HCEC 1CT (cell line): ENCODE data around the gene DMBX1.

ENCODE experiments used
- DNase-seq: peaks from one replicate; pipeline ENCODE4 v3.0.0-alpha.2; 2017

The DMBX1 gene

GRCh38 chr1:46484783-46485490 lies 4.7 kb upstream of the DMBX1 start:
- no peak for DNase-seq

DNA sequence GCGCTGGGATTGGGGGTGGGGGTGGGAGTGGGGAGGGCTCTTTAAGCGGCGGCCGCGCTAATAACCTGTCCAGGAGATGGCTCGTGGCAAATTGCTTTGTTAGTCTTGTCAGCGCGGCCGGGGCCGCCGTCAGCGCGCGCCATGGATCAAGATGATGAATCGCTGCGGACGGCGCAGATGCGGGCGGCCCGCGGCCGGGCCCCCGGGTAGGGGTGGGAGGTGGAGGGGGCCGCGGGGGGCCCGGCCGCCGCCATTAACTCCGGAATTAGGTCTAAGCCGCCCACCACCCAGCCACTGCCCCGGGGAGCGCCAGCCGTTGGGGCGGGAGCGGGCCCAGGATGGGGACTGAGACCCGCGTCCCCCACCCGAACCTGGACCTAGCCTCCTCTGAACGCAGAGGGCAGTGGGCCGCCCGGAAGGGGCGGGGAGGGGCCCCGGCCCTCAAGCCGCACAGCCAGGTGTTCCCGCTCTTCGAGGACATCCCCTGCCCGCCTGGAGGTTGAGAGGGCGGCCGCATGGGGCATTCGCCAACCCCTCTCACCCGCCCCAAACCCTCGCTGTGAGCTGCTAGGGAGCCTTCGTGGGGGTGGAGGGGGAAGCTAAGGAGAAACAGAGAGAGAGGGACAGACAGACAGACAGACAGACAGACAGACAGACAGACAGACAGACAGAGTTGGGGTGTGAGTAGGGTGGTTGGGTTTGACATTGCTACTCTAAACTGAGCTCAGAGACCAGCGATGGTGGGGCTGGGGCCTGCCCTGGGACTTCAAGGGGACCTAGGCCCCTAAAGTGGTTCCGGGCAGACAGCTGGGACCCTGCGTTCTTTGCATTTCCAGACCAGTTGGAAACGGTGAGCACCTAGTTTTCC lies 3.8 kb upstream of the DMBX1 start:
- DNase-seq: no peak

GRCh38 chr1:46486432-46487015 lies 3.1 kb upstream of the DMBX1 start:
- no peak for DNase-seq

GRCh38 chr1:46487818-46488218 lies 1.8 kb upstream of the DMBX1 start:
- DNase-seq: peak; percentile 20

DNA sequence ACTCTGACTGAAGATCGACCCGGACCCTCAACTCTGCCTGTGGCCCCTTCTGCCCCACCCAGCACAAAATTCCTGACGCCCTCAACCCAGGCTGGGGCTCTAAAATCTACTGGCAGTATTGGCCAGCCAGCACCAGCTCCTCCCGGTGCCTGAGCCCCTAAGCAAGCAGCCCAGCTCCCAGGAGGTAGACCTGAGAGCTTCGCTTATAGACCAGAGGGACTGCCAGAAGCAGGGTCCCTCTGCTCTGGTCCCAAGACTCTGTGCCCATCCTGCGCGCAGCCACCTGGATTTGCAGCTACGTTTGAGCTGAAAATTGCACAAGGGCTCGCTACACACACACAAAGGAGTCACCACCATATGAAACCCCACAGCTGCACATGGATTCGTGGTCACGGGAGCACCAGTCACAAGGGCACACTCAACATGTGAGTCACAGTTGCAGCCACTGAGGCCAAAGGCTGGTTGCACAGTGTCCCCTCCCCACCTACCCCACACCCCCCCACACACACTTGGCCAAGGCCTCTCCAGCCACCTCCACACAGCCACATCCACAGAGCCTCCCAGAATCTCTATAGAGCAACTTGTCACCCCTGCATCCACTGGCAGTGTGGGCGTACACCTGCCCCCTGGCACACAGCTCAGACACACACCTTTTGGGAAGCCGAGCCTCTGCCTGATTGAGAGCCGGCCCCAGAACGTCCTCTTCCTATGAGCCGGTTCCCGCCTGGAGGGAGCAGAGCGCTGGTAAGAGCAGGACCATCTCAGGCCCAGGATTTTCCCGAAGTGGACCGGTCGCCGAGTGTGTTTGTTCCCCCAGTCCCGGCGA lies 1.1 kb upstream of the DMBX1 start:
- DNase-seq: peak; percentile 45

GRCh38 chr1:46489169-46489637 lies 433 bp upstream of the DMBX1 start:
- DNase-seq: no peak

DNA sequence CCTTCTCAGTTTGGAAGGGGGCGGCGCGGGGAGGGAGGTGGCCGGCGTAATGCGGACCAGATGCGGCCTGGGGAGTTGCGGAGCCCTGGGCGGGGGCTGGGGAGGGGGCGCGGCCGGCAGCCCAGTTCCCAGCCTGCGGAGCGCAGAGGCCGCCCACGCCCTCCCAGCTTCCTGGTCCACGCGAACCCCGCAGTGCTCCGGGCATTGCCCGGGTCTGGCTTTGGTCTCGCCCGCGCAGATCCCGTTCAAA lies 695 bp downstream of the DMBX1 start:
- no peak for DNase-seq

GRCh38 chr1:46490656-46491442 lies 1.2 kb downstream of the DMBX1 start:
- DNase-seq: no peak

- DNase-seq: no peak
Measured at GRCh38 chr1:46491443-46492268, 2.0 kb downstream of the DMBX1 start.

GRCh38 chr1:46492269-46492853 lies 2.7 kb downstream of the DMBX1 start:
- no peak for DNase-seq

DNA sequence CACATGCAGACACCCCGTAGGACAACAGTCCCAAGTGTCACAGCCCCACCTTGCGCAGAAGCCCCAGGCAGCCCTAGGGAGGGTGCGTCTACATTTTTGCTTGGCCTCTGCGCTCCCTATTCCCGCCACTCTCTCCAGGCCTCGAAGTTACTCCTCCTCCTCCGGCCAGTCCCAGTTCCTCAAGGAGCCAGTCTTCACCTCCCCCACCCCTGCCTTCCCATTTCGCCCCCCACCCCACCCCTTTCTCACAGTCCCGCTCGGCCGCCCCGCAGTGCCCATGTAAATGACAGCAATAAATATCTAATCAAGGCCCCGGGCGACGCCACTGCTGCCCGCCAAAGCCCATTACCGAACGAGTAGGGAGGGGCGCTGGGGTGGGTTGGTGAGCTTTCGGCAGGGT lies 3.2 kb downstream of the DMBX1 start:
- DNase-seq: no peak

GRCh38 chr1:46493316-46494032 lies 3.8 kb downstream of the DMBX1 start:
- DNase-seq: no peak

- DNase-seq: no peak
Measured at GRCh38 chr1:46494910-46495309, 5.3 kb downstream of the DMBX1 start.

DNA sequence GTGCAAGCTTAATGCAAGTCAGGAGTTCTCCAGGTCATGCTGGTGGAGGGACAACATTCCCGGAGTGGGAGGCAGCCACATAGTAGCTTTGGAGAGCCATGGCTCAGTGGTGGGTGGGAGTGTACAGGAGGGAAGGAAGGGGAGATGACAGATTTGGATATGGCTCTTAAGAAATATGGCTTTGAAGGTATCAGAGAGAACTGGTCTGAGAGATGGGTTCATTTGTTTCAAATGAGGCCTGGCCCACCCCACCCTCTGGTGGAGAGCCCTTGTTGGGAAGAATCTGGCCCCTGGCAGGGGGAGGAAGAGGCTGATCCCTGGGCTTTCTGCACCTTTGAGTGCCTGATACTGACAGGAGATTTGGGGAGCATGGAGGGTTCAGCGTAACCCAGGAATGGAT lies 6.1 kb downstream of the DMBX1 start:
- DNase-seq: no peak

DNA sequence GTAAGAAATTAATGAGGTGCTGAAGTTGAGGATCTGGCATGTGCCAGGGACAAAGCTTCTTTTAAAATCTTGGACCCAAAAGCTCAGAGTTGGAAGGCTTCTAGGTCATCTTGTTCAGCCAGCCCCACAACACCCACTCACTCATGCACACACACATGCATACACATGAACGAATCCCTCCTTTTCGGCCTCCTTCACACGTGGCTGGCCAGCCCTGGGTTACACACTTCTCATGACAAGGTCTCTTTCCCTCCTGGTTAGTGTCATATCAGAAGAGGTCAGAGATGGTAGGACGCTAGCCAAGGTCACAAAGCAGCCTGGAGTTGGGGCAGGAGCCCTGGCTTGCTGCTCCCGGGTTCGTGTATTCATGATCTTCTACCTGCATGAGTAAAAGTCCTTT lies 6.9 kb downstream of the DMBX1 start:
- no peak for DNase-seq

- no peak for DNase-seq
Measured at GRCh38 chr1:46497020-46497419, 7.4 kb downstream of the DMBX1 start.

DNA sequence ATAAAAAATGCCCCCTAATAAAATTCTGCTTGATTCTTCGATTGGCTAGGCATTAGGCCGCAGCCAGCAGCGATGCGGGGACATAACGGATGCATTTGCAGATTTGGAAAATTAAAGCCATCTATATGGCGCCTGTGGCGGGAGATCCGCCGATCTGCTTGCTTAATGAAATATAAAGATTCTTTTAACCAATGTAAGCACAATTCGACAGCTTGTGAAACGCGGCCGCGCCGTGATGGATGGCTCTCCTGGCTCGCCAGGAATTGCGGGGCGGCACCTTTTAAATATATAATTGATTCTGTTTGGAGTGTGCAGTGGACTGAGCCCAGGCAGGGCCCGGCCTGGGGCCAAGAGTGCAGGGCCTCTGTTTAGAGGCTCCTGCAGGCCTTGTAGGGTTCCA lies 8.0 kb downstream of the DMBX1 start:
- DNase-seq: no peak

DNA sequence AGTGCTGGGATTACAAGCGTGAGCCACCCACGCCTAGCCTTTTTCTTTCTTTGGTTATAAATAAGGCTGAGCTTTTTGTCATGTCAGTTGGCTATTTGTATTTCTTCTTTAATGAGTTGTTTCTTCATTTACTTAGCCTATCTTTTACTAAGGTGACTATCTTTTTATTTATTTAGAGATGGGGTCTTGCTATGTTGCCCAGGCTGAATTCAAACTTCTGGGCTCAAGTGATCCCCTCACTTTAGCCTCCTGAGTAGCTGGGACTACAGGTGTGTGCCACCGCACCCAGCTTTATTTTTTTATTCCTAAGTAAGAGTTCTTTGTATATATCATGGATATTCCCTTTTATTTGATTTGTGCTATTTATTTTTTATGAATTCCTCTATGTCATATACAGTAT lies 11.9 kb downstream of the DMBX1 start:
- DNase-seq: no peak

GRCh38 chr1:46503421-46503820 lies 13.8 kb downstream of the DMBX1 start:
- DNase-seq: no peak

- peak; percentile 45 for DNase-seq
Measured at GRCh38 chr1:46506470-46507219, 17.0 kb downstream of the DMBX1 start.
